Stimulated activated effector memory CD8-positive, alpha-beta T cell treated with anti-CD3 and anti-CD28 coated beads, Interleukin-12 subunit alpha, Interleukin-12 subunit beta, amount 100 ng/mL, for 72 hours (primary cell): ENCODE data around the gene GSDME.
A peak's percentile ranks its signal among the peaks of the same experiment; 100 is the strongest.

ENCODE experiments used
- ATAC-seq: fragments of 150-1000 bp; cut with Tn5 transposase; 2 replicates; pipeline ENCODE4 v1.10.0; 2021
- DNase-seq, 2 donors: peaks; one replicate each; pipeline ENCODE4 v3.0.0; 2021 to 2022; ENCODE audit warnings: low spot score in 2 of 2
- H3K27ac Mint-ChIP-seq: one replicate; pipeline ENCODE4 v1.8.0; 2022; ENCODE audit warnings: mild to moderate bottlenecking, mixed read lengths
- H3K36me3 Mint-ChIP-seq: one replicate; pipeline ENCODE4 v1.8.0; 2022; ENCODE audit warnings: mild to moderate bottlenecking, mixed read lengths
- H3K4me1 Mint-ChIP-seq: one replicate; pipeline ENCODE4 v1.8.0; 2022; ENCODE audit warnings: mixed read lengths
- H3K4me3 Mint-ChIP-seq: one replicate; pipeline ENCODE4 v1.8.0; 2022; ENCODE audit warnings: mild to moderate bottlenecking, mixed read lengths
- H3K9me3 Mint-ChIP-seq: one replicate; pipeline ENCODE4 v1.8.0; 2022; ENCODE audit warnings: mixed read lengths

The GSDME gene

GRCh38 chr7:24723178-24723530, 34.1 kb downstream of the GSDME start:
- DNase-seq (no peak), ATAC-seq (no peak)
- H3K4me3 Mint-ChIP-seq: no peak overlapping the region
- H3K36me3 Mint-ChIP-seq: no peaks in the 10 kb centered on the region
- no peaks in the 10 kb centered on the region for H3K9me3 Mint-ChIP-seq
- peaks cover 10% of the 10 kb centered on the region for H3K4me1 Mint-ChIP-seq
- no peak overlapping the region for H3K27ac Mint-ChIP-seq

- DNase-seq: no peak
- no peak overlapping the region for H3K4me3 Mint-ChIP-seq
- no peak overlapping the region for H3K27ac Mint-ChIP-seq
- peaks cover 8% of the 10 kb centered on the region for H3K4me1 Mint-ChIP-seq
- no peaks in the 10 kb centered on the region for H3K36me3 Mint-ChIP-seq
- no peaks in the 10 kb centered on the region for H3K9me3 Mint-ChIP-seq
- ATAC-seq: no peak
Observed at GRCh38 chr7:24722386-24723177, 34.7 kb downstream of the GSDME start.

- Mint-ChIP-seq H3K27ac (no peak overlapping the region), H3K36me3 (no peaks in the 10 kb centered on the region), H3K4me3 (no peak overlapping the region), H3K4me1 (peaks cover under 1% of the 10 kb centered on the region), H3K9me3 (no peaks in the 10 kb centered on the region)
- ATAC-seq: no peak
- no peak for DNase-seq
Observed at GRCh38 chr7:24721481-24722001, 35.7 kb downstream of the GSDME start.

- no peak overlapping the region for H3K4me3 Mint-ChIP-seq
- no peaks in the 10 kb centered on the region for H3K36me3 Mint-ChIP-seq
- ATAC-seq (no peak), DNase-seq (no peak)
- peaks cover 13% of the 10 kb centered on the region for H3K4me1 Mint-ChIP-seq
- no peak overlapping the region for H3K27ac Mint-ChIP-seq
- H3K9me3 Mint-ChIP-seq: no peaks in the 10 kb centered on the region
Observed at GRCh38 chr7:24720283-24720682, 37.0 kb downstream of the GSDME start.

GRCh38 chr7:24718977-24719491, 38.2 kb downstream of the GSDME start:
- Mint-ChIP-seq H3K36me3 (no peaks in the 10 kb centered on the region), H3K9me3 (no peaks in the 10 kb centered on the region), H3K4me1 (peaks cover 20% of the 10 kb centered on the region), H3K4me3 (no peak overlapping the region), H3K27ac (no peak overlapping the region)
- DNase-seq (no peak), ATAC-seq (no peak)

- DNase-seq: no peak
- no peak overlapping the region for H3K27ac Mint-ChIP-seq
- peaks cover 20% of the 10 kb centered on the region for H3K4me1 Mint-ChIP-seq
- no peaks in the 10 kb centered on the region for H3K9me3 Mint-ChIP-seq
- ATAC-seq: no peak
- no peaks in the 10 kb centered on the region for H3K36me3 Mint-ChIP-seq
- H3K4me3 Mint-ChIP-seq: no peak overlapping the region
Observed at GRCh38 chr7:24718431-24718831, 38.8 kb downstream of the GSDME start.

GRCh38 chr7:24717694-24718320, 39.5 kb downstream of the GSDME start:
- ATAC-seq (no peak), DNase-seq (no peak)
- Mint-ChIP-seq H3K4me1 (peaks cover 20% of the 10 kb centered on the region), H3K27ac (no peak overlapping the region), H3K36me3 (no peaks in the 10 kb centered on the region), H3K9me3 (no peaks in the 10 kb centered on the region), H3K4me3 (no peak overlapping the region)

- H3K9me3 Mint-ChIP-seq: no peaks in the 10 kb centered on the region
- no peaks in the 10 kb centered on the region for H3K36me3 Mint-ChIP-seq
- H3K4me1 Mint-ChIP-seq: peaks cover 20% of the 10 kb centered on the region
- DNase-seq (no peak), ATAC-seq (no peak)
- H3K27ac Mint-ChIP-seq: no peak overlapping the region
- no peak overlapping the region for H3K4me3 Mint-ChIP-seq
Observed at GRCh38 chr7:24717247-24717622, 40.0 kb downstream of the GSDME start.

- ATAC-seq (no peak), DNase-seq (no peak)
- no peaks in the 10 kb centered on the region for H3K9me3 Mint-ChIP-seq
- H3K36me3 Mint-ChIP-seq: no peaks in the 10 kb centered on the region
- H3K27ac Mint-ChIP-seq: no peak overlapping the region
- no peak overlapping the region for H3K4me3 Mint-ChIP-seq
- peaks cover 20% of the 10 kb centered on the region for H3K4me1 Mint-ChIP-seq
Observed at GRCh38 chr7:24716480-24717246, 40.6 kb downstream of the GSDME start.

- DNase-seq (peak in 1 of 2 donors; percentile 50), ATAC-seq (peak; percentile 70)
- Mint-ChIP-seq H3K9me3 (no peaks in the 10 kb centered on the region), H3K4me3 (no peak overlapping the region), H3K36me3 (no peaks in the 10 kb centered on the region), H3K4me1 (peaks cover 20% of the 10 kb centered on the region), H3K27ac (no peak overlapping the region)
Observed at GRCh38 chr7:24715661-24716479, 41.4 kb downstream of the GSDME start.

GRCh38 chr7:24715171-24715570, 42.1 kb downstream of the GSDME start:
- no peaks in the 10 kb centered on the region for H3K36me3 Mint-ChIP-seq
- H3K27ac Mint-ChIP-seq: no peak overlapping the region
- peak in 1 of 2 donors; percentile 48 for DNase-seq
- no peak overlapping the region for H3K4me3 Mint-ChIP-seq
- ATAC-seq: peak; percentile 22
- H3K9me3 Mint-ChIP-seq: no peaks in the 10 kb centered on the region
- H3K4me1 Mint-ChIP-seq: peaks cover 20% of the 10 kb centered on the region

GRCh38 chr7:24714676-24715010, 42.6 kb downstream of the GSDME start:
- H3K9me3 Mint-ChIP-seq: no peaks in the 10 kb centered on the region
- H3K36me3 Mint-ChIP-seq: no peaks in the 10 kb centered on the region
- DNase-seq (peak in 1 of 2 donors; percentile 37), ATAC-seq (no peak)
- no peak overlapping the region for H3K27ac Mint-ChIP-seq
- no peak overlapping the region for H3K4me3 Mint-ChIP-seq
- H3K4me1 Mint-ChIP-seq: peaks cover 20% of the 10 kb centered on the region

GRCh38 chr7:24713850-24714675, 43.2 kb downstream of the GSDME start:
- H3K4me3 Mint-ChIP-seq: no peak overlapping the region
- H3K4me1 Mint-ChIP-seq: peaks cover 20% of the 10 kb centered on the region
- DNase-seq (peak in 1 of 2 donors; percentile 40), ATAC-seq (no peak)
- H3K27ac Mint-ChIP-seq: no peak overlapping the region
- no peaks in the 10 kb centered on the region for H3K36me3 Mint-ChIP-seq
- no peaks in the 10 kb centered on the region for H3K9me3 Mint-ChIP-seq
